Neural progenitor cell (in vitro differentiated cells): ENCODE measurements around the gene PHC1.

Source experiments
- EZH2 ChIP-seq: fragments of 200-600 bp; sonication (generic); IDR thresholded peaks from 2 replicates; pipeline ENCODE4 v1.6.1; 2017; ENCODE audit warnings: antibody characterized with exemption, mild to moderate bottlenecking, moderate library complexity
- TF ChIP-seq, protein P1 (sequence below): fragments of 200-600 bp; sonication (generic); IDR thresholded peaks from 2 replicates; pipeline ENCODE4 v1.5.1; 2017; ENCODE audit warnings: antibody characterized with exemption, mild to moderate bottlenecking

DNA sequence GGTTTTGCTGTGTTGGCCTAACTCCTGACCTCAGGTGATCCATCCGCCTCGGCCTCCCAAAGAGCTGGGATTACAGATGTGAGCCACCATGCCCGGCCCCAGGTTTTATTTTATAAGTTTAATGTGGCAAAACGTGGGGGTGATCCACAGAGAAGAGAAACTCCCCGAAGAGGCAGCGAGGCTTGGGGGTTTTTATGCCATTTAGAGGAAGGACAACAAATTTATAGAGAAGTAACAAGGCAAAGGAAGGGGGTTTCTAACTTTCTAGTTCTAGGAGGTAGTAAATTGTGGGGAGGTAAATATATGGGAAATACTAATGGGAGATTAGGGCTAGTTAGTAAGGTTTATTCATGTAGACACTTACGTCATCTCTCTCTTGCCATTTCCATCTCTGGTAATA is 17.2 kb upstream of the PHC1 start:
- TF ChIP-seq, protein P1, sequence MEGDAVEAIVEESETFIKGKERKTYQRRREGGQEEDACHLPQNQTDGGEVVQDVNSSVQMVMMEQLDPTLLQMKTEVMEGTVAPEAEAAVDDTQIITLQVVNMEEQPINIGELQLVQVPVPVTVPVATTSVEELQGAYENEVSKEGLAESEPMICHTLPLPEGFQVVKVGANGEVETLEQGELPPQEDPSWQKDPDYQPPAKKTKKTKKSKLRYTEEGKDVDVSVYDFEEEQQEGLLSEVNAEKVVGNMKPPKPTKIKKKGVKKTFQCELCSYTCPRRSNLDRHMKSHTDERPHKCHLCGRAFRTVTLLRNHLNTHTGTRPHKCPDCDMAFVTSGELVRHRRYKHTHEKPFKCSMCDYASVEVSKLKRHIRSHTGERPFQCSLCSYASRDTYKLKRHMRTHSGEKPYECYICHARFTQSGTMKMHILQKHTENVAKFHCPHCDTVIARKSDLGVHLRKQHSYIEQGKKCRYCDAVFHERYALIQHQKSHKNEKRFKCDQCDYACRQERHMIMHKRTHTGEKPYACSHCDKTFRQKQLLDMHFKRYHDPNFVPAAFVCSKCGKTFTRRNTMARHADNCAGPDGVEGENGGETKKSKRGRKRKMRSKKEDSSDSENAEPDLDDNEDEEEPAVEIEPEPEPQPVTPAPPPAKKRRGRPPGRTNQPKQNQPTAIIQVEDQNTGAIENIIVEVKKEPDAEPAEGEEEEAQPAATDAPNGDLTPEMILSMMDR: no peak
- no peak for TF ChIP-seq EZH2
